ENCODE results near the gene CDH23. TPM values are rescaled to one million over a fixed set of nuclear protein-coding genes. Genes with fewer than 3 reads are reported as not detected.
A peak's percentile ranks its signal among the peaks of the same experiment; 100 is the strongest.

Gene CDH23
- total and polyA plus RNA-seq, 2 donors from 2014 or later, result 1.1 to 6.4 TPM

DNA sequence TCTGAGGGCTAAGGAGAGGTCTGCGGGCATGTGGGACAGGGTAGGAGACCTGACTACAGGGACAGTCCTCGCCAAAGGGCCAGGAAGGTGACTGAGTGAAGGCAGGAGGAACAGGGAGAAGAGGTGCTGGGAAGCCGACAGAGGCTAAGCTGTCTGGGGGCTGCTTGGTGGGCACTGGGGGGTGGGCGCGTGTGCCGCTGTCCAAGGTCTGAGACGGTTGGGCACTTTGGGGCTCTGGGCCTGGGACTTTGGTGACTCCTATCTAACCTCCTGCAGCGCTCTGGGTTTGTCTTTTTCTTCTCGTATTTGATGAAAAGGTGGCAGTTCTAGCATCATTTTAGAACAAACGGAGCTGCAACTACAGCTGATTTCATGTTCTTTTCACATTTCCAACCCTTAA, 181.3 kb downstream of the CDH23 start:
- H3K36me3 ChIP-seq (ENCODE audit: control insufficient read depth in 2 of 3, insufficient read depth in 3 of 3, low read length in 3 of 3), result no peaks in the 10 kb centered on the region
- intact Hi-C loops (cut with DNase I), result no loop called here
- no peaks in the 10 kb centered on the region for H3K4me1 ChIP-seq (ENCODE audit: control insufficient read depth in 2 of 3, insufficient read depth in 2 of 3, low read depth in 1 of 3, low read length in 3 of 3)
- no peak overlapping the region for H3K4me3 ChIP-seq (ENCODE audit: low read length in 3 of 3)
- DNase-seq (peak in 1 of 5 donors; percentile 26), FAIRE-seq (no peak)
- no peak overlapping the region for H3K27ac ChIP-seq (ENCODE audit: low read depth in 2 of 2, low read length in 2 of 2)
- no peaks in the 10 kb centered on the region for H3K9me3 ChIP-seq (ENCODE audit: control insufficient read depth in 2 of 3, insufficient read depth in 1 of 3, low read length in 3 of 3)
- TF ChIP-seq, protein P1, sequence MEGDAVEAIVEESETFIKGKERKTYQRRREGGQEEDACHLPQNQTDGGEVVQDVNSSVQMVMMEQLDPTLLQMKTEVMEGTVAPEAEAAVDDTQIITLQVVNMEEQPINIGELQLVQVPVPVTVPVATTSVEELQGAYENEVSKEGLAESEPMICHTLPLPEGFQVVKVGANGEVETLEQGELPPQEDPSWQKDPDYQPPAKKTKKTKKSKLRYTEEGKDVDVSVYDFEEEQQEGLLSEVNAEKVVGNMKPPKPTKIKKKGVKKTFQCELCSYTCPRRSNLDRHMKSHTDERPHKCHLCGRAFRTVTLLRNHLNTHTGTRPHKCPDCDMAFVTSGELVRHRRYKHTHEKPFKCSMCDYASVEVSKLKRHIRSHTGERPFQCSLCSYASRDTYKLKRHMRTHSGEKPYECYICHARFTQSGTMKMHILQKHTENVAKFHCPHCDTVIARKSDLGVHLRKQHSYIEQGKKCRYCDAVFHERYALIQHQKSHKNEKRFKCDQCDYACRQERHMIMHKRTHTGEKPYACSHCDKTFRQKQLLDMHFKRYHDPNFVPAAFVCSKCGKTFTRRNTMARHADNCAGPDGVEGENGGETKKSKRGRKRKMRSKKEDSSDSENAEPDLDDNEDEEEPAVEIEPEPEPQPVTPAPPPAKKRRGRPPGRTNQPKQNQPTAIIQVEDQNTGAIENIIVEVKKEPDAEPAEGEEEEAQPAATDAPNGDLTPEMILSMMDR (IDR thresholded peaks at IDR 0.05; ENCODE audit: borderline replicate concordance, extremely low read depth, insufficient read depth), result no peak
- H3K9ac ChIP-seq (ENCODE audit: low read length in 3 of 3), result no peak overlapping the region
- H3K27me3 ChIP-seq (ENCODE audit: control insufficient read depth, insufficient read depth, low read length), result no peaks in the 10 kb centered on the region

DNA sequence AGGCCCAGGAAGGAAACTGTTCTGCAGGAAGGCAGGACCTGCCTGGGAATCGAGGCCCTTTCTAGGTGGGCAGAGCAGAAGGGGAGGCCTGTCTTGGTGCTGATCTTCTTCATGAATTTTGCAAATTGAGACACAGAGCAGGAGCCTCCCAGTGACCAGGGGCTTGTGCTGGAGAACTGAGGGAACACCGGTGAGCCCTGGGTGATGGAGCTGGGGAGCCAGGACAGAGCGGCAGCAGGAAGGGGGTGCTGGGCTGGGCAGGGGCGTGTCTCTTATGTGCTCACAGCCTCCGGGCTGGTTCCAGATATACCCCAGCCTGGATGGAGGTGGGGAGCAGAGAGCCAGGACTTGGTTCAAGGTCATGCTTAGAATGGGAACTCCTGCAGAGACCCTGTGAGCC, 182.9 kb downstream of the CDH23 start:
- H3K4me1 ChIP-seq (ENCODE audit: control insufficient read depth in 2 of 3, insufficient read depth in 2 of 3, low read depth in 1 of 3, low read length in 3 of 3), result no peaks in the 10 kb centered on the region
- no peaks in the 10 kb centered on the region for H3K9me3 ChIP-seq (ENCODE audit: control insufficient read depth in 2 of 3, insufficient read depth in 1 of 3, low read length in 3 of 3)
- TF ChIP-seq, protein P1 (IDR thresholded peaks at IDR 0.05; ENCODE audit: borderline replicate concordance, extremely low read depth, insufficient read depth), result no peak
- H3K4me3 ChIP-seq (ENCODE audit: low read length in 3 of 3), result no peak overlapping the region
- no peaks in the 10 kb centered on the region for H3K27me3 ChIP-seq (ENCODE audit: control insufficient read depth, insufficient read depth, low read length)
- FAIRE-seq (no peak), DNase-seq (peak in 1 of 5 donors; percentile 48)
- no peak overlapping the region for H3K27ac ChIP-seq (ENCODE audit: low read depth in 2 of 2, low read length in 2 of 2)
- no peaks in the 10 kb centered on the region for H3K36me3 ChIP-seq (ENCODE audit: control insufficient read depth in 2 of 3, insufficient read depth in 3 of 3, low read length in 3 of 3)
- intact Hi-C loops (cut with DNase I), result no loop called here
- no peak overlapping the region for H3K9ac ChIP-seq (ENCODE audit: low read length in 3 of 3)

DNA sequence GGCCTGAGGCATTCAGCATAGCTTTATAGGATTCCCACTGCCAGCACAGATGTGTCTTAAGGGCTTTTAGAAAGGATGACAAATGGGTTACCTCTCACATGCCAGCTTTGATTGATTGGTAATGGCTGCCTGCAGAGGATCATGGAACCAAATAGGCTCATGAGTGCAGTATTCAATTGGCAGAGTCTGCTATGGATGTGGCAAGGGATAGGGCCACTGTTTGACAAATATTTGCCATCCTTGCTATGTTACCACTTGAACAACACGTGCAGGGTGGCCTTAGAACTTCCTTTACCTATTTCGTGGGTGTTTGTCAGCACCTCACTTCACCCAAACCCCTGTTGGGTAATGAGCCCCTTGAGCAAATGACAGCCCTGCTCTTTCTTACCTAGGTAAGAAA, 183.7 kb downstream of the CDH23 start:
- Histone ChIP-seq H3K36me3 (ENCODE audit: control insufficient read depth in 2 of 3, insufficient read depth in 3 of 3, low read length in 3 of 3) (no peaks in the 10 kb centered on the region), H3K9ac (ENCODE audit: low read length in 3 of 3) (no peak overlapping the region), H3K4me3 (ENCODE audit: low read length in 3 of 3) (no peak overlapping the region), H3K4me1 (ENCODE audit: control insufficient read depth in 2 of 3, insufficient read depth in 2 of 3, low read depth in 1 of 3, low read length in 3 of 3) (no peaks in the 10 kb centered on the region), H3K27ac (ENCODE audit: low read depth in 2 of 2, low read length in 2 of 2) (no peak overlapping the region), H3K27me3 (ENCODE audit: control insufficient read depth, insufficient read depth, low read length) (no peaks in the 10 kb centered on the region), H3K9me3 (ENCODE audit: control insufficient read depth in 2 of 3, insufficient read depth in 1 of 3, low read length in 3 of 3) (no peaks in the 10 kb centered on the region)
- FAIRE-seq (no peak), DNase-seq (no peak)
- intact Hi-C loops (cut with DNase I), result no loop called here
- TF ChIP-seq, protein P1 (IDR thresholded peaks at IDR 0.05; ENCODE audit: borderline replicate concordance, extremely low read depth, insufficient read depth), result no peak

DNA sequence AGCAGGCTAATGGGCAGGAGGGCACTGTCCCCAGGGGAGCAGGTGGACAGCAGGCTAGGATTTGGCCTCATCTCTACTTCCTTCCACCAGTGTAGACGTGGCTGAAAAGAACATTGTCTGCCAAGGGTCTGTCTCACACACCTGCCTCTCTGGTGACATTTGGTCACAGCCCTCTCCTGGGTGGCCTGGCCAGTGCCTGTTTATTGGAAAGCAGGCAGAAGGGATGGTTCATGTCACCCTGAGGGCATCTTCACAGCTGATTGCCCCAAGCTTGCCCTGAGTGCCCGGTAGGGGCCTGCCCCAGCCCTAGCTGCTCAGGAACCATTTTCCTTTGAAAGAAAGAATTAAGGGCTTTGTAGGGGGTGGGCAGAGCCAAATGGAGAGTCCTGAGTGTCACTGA, 184.2 kb downstream of the CDH23 start:
- H3K36me3 ChIP-seq (ENCODE audit: control insufficient read depth in 2 of 3, insufficient read depth in 3 of 3, low read length in 3 of 3), result no peaks in the 10 kb centered on the region
- TF ChIP-seq, protein P1 (IDR thresholded peaks at IDR 0.05; ENCODE audit: borderline replicate concordance, extremely low read depth, insufficient read depth), result no peak
- FAIRE-seq (no peak), DNase-seq (peak in 1 of 5 donors; percentile 45)
- intact Hi-C loops (cut with DNase I), result no loop called here
- no peaks in the 10 kb centered on the region for H3K27me3 ChIP-seq (ENCODE audit: control insufficient read depth, insufficient read depth, low read length)
- H3K9me3 ChIP-seq (ENCODE audit: control insufficient read depth in 2 of 3, insufficient read depth in 1 of 3, low read length in 3 of 3), result no peaks in the 10 kb centered on the region
- H3K4me3 ChIP-seq (ENCODE audit: low read length in 3 of 3), result no peak overlapping the region
- no peak overlapping the region for H3K9ac ChIP-seq (ENCODE audit: low read length in 3 of 3)
- no peak overlapping the region for H3K27ac ChIP-seq (ENCODE audit: low read depth in 2 of 2, low read length in 2 of 2)
- H3K4me1 ChIP-seq (ENCODE audit: control insufficient read depth in 2 of 3, insufficient read depth in 2 of 3, low read depth in 1 of 3, low read length in 3 of 3), result no peaks in the 10 kb centered on the region

All from kidney (tissue), 14 donors.